Suprapubic skin (tissue), 4 donors: ENCODE measurements around the gene MYBPHL. TPM values are rescaled to one million over a fixed set of nuclear protein-coding genes. Genes with fewer than 3 reads are reported as not detected.

Experiments
- DNase-seq, 2 donors: peaks; one replicate each; pipeline ENCODE4 v3.0.0-alpha.2; 2019; ENCODE audit warnings: low spot score in 2 of 2
- H3K27ac ChIP-seq: fragments of 200-600 bp; sonication (generic); one replicate; pipeline ENCODE4 v1.5.1; 2019
- H3K27me3 ChIP-seq: fragments of 200-600 bp; sonication (generic); one replicate; pipeline ENCODE4 v1.5.1; 2019
- H3K36me3 ChIP-seq: fragments of 200-600 bp; sonication (generic); one replicate; pipeline ENCODE4 v1.5.1; 2019
- H3K4me1 ChIP-seq: fragments of 200-600 bp; sonication (generic); one replicate; pipeline ENCODE4 v1.5.1; 2019
- H3K4me3 ChIP-seq: fragments of 200-600 bp; sonication (generic); one replicate; pipeline ENCODE4 v1.5.1; 2019; ENCODE audit warnings: mild to moderate bottlenecking
- H3K9me3 ChIP-seq: fragments of 200-600 bp; sonication (generic); one replicate; pipeline ENCODE4 v1.5.1; 2019
- CTCF ChIP-seq, 2 donors: fragments of 200-600 bp in 1 of 2; fragments of 450-650 bp in 1 of 2; sonication (generic) in 1 of 2; IDR thresholded peaks; one replicate each; pipeline ENCODE4 v1.5.1; 2016 to 2019; ENCODE audit warnings: antibody characterized with exemption in 2 of 2, mild to moderate bottlenecking in 1 of 2, moderate library complexity in 1 of 2
- EP300 ChIP-seq: sonication (generic); formaldehyde crosslinking; IDR thresholded peaks from one replicate; pipeline ENCODE4 v1.6.1; 2017; ENCODE audit warnings: antibody characterized with exemption
- POLR2A ChIP-seq, 2 donors: fragments of 450-650 bp; IDR thresholded peaks; one replicate each; pipeline ENCODE4 v1.6.1; 2017; ENCODE audit warnings: antibody characterized with exemption in 2 of 2, mild to moderate bottlenecking in 2 of 2, moderate library complexity in 2 of 2
- POLR2AphosphoS5 ChIP-seq, 3 donors: sonication (generic); formaldehyde crosslinking; IDR thresholded peaks; one replicate each; pipeline ENCODE4 v1.6.1; 2017; ENCODE audit warnings: antibody characterized with exemption in 3 of 3
- WGBS: methylation state at CpG from one replicate; pipeline ENCODE4 v1.1.5; 2018; 5-methylcytosine and 5-hydroxymethylcytosine counted together
- total RNA-seq, 4 donors: library from RNA; depleted of rRNA; stranded (reverse); fragments of >200 nt; gene quantifications; one replicate each; pipeline ENCODE4 v1.1.0, GENCODE V29; 2016

The MYBPHL gene
- not detected for total RNA-seq

- no peak for TF ChIP-seq EP300
- TF ChIP-seq CTCF (IDR thresholded peaks at IDR 0.05): no peak
- TF ChIP-seq POLR2AphosphoS5 (IDR thresholded peaks at IDR 0.05): no peak
- no peak for TF ChIP-seq POLR2A (IDR thresholded peaks at IDR 0.05)
- no peak for DNase-seq
- no peak within 1 kb of the TSS for H3K27ac ChIP-seq
These were observed at the start of gene MYBPHL for GRCh38 chr1:109306832-109307273. Gene MYBPHL, minus strand, starts transcription at chr1:109307011. Its CDS starts 20 bp downstream, at chr1:109306991.

GRCh38 chr1:109356505-109356904 is 49.7 kb upstream of the MYBPHL start:
- no peaks in the 10 kb centered on the region for H3K4me1 ChIP-seq
- no peak overlapping the region for H3K27ac ChIP-seq
- no peaks in the 10 kb centered on the region for H3K27me3 ChIP-seq
- DNase-seq: no peak
- 83% methylated on average over 1 of the region's 1 CpG for WGBS
- no peaks in the 10 kb centered on the region for H3K9me3 ChIP-seq
- H3K4me3 ChIP-seq: no peak overlapping the region
- peaks cover 4% of the 10 kb centered on the region for H3K36me3 ChIP-seq
- TF ChIP-seq POLR2AphosphoS5 (IDR thresholded peaks at IDR 0.05) (no peak), CTCF (IDR thresholded peaks at IDR 0.05) (no peak), POLR2A (IDR thresholded peaks at IDR 0.05) (no peak), EP300 (no peak)

More at GRCh38 chr1:109306832-109307273, at the start of gene MYBPHL:
- H3K9me3 ChIP-seq: no peaks in the 10 kb centered on the region
- H3K4me1 ChIP-seq: peaks cover 16% of the 10 kb centered on the region
- H3K4me3 ChIP-seq: no peak within 1 kb of the TSS
- no peaks in the 10 kb centered on the region for H3K36me3 ChIP-seq
- H3K27me3 ChIP-seq: no peaks in the 10 kb centered on the region
- 56% methylated on average over 2 of the region's 7 CpGs for WGBS

GRCh38 chr1:109354929-109355328 is 48.1 kb upstream of the MYBPHL start:
- Histone ChIP-seq H3K36me3 (peaks cover 16% of the 10 kb centered on the region), H3K4me1 (no peaks in the 10 kb centered on the region), H3K9me3 (no peaks in the 10 kb centered on the region), H3K4me3 (no peak overlapping the region), H3K27me3 (no peaks in the 10 kb centered on the region), H3K27ac (no peak overlapping the region)
- no peak for DNase-seq
- TF ChIP-seq POLR2AphosphoS5 (IDR thresholded peaks at IDR 0.05) (no peak), EP300 (no peak), CTCF (IDR thresholded peaks at IDR 0.05) (no peak), POLR2A (IDR thresholded peaks at IDR 0.05) (no peak)
- WGBS: 88% methylated on average over 3 of the region's 3 CpGs

- TF ChIP-seq POLR2AphosphoS5 (IDR thresholded peaks at IDR 0.05): no peak
- TF ChIP-seq EP300: no peak
These were observed 44.6 kb upstream of the MYBPHL start for GRCh38 chr1:109351457-109351856.

GRCh38 chr1:109350655-109351054 is 43.8 kb upstream of the MYBPHL start:
- no peak overlapping the region for H3K27ac ChIP-seq
- no peak overlapping the region for H3K4me3 ChIP-seq
- H3K4me1 ChIP-seq: no peaks in the 10 kb centered on the region
- H3K9me3 ChIP-seq: no peaks in the 10 kb centered on the region
- no peaks in the 10 kb centered on the region for H3K27me3 ChIP-seq
- WGBS: 89% methylated on average over 1 of the region's 1 CpG
- DNase-seq: no peak
- no peak for TF ChIP-seq POLR2AphosphoS5 (IDR thresholded peaks at IDR 0.05)
- no peak for TF ChIP-seq CTCF (IDR thresholded peaks at IDR 0.05)
- TF ChIP-seq POLR2A (IDR thresholded peaks at IDR 0.05): no peak
- no peak for TF ChIP-seq EP300
- H3K36me3 ChIP-seq: peaks cover 32% of the 10 kb centered on the region

More at GRCh38 chr1:109351457-109351856, 44.6 kb upstream of the MYBPHL start:
- Histone ChIP-seq H3K27me3 (no peaks in the 10 kb centered on the region), H3K4me1 (no peaks in the 10 kb centered on the region), H3K4me3 (no peak overlapping the region), H3K36me3 (peaks cover 29% of the 10 kb centered on the region), H3K27ac (no peak overlapping the region), H3K9me3 (no peaks in the 10 kb centered on the region)
- WGBS: 64% methylated on average over 5 of the region's 5 CpGs
- no peak for DNase-seq

GRCh38 chr1:109350182-109350581 is 43.4 kb upstream of the MYBPHL start:
- Histone ChIP-seq H3K36me3 (peaks cover 35% of the 10 kb centered on the region), H3K27ac (no peak overlapping the region), H3K27me3 (no peaks in the 10 kb centered on the region), H3K4me3 (no peak overlapping the region), H3K4me1 (no peaks in the 10 kb centered on the region), H3K9me3 (no peaks in the 10 kb centered on the region)
- 94% methylated on average over 4 of the region's 4 CpGs for WGBS
- no peak for DNase-seq
- no peak for TF ChIP-seq EP300
- TF ChIP-seq POLR2A (IDR thresholded peaks at IDR 0.05): no peak
- TF ChIP-seq POLR2AphosphoS5 (IDR thresholded peaks at IDR 0.05): no peak
- no peak for TF ChIP-seq CTCF (IDR thresholded peaks at IDR 0.05)
